HG02870 (cell line): ENCODE data around the gene EIPR1.

Experiments
- ATAC-seq: cut with Tn5 transposase; IDR thresholded peaks from one replicate; pipeline ENCODE4 v1.9.1; 2021; ENCODE audit warnings: mild to moderate bottlenecking, moderate library complexity; ENCODE audit not compliant: unreplicated experiment

EIPR1 gene

GRCh38 chr2:3377612-3378432 lies at the start of gene EIPR1:
Gene EIPR1, minus strand, starts transcription at chr2:3377818. Its CDS starts 129 bp downstream, at chr2:3377689.
- peak; percentile 74 for ATAC-seq

GRCh38 chr2:3427272-3427671 lies 49.7 kb upstream of the EIPR1 start:
- peak; percentile 88 for ATAC-seq

GRCh38 chr2:3426615-3427014 lies 49.0 kb upstream of the EIPR1 start:
- no peak for ATAC-seq

DNA sequence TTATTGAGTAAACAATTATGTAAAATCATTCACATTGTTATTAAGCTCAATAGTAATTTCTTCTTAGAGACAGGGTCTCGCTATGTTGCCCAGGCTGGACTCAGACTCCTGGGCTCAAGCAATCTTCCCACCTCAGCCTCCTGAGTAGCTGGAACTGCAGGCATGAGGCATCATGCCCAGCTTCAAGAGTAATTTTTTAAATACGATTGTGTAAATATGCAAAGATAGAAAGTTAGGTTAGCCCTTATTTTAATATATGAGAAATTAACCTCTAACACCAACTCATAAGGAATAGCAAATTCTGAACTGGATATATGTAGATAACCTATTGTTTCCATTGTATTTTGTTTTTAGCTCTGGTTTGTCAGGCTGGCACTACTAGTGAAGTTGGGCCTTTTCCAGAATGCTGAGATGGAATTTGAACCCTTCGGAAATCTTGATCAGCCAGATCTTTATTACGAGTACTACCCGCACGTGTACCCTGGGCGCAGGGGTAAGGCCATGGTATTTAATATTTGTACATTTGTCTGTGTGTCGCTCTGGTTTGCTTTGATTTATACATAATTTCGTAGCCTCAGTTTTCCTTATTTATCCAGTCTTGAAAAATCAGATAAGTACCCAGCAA lies 46.7 kb upstream of the EIPR1 start:
- no peak for ATAC-seq

DNA sequence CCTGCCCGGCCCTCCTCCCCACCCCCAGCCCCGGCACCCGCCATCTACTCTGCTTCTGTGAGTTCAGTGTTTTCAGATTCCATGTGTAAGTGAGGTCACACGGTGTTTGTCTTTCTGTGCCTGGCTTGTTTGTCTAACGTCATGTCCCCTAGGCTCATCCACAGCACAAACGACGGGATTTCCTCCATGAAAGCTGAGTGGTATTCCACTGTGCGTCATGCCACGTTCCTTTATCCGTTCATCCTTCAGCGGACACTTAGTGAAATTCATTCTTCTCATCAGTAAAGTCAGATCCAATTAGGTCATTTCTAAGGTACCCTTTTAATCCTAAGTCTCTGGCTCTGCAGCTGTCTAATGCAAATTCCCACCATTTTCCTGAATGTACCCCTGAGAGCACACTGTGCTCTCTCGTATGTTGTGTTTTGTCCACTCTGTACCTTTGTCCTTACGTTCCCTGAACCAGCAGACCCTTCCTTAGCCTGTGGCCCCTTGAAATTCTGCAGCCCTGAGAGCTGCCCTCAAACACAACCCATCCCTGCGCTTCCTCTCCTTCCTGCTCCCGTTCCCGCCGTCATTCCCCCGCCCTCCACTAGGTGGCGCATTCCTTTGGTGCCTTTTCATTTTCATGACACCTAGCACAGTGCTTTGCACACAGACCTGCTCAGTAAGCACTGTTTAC lies 46.0 kb upstream of the EIPR1 start:
- ATAC-seq = no peak

- peak; percentile 32 for ATAC-seq
These were observed 44.7 kb upstream of the EIPR1 start for GRCh38 chr2:3422161-3422779.

GRCh38 chr2:3421580-3421979 lies 44.0 kb upstream of the EIPR1 start:
- ATAC-seq = no peak

DNA sequence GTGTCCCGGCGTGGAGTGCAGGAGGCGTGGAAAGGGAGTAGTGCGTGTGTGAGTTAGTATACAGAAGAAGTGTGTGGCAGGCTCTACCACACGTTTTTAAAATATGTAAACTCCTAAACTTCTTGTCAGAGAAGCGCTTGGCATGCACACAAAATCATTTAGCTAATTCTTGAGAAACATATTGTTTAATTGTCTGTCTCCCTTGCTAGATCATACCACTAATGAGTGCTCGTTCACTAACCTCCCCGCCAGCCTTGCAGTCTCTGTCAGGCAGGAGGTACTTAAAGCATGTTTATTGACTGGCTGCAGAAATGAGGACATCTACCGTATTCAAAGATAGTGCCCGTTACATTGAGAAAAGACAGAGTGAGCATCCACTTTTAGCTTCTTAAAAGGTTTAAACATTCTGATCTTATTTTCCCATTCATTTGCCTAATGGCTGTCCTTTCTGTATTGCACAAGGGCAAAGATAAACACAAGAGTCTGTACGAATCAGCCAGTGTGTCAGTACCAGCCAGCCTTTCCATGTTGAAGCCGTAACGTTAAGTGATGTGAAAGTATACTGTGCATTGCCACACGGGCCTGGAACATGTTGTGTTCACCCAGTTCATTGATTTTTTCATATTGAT lies 43.3 kb upstream of the EIPR1 start:
- ATAC-seq = no peak

DNA sequence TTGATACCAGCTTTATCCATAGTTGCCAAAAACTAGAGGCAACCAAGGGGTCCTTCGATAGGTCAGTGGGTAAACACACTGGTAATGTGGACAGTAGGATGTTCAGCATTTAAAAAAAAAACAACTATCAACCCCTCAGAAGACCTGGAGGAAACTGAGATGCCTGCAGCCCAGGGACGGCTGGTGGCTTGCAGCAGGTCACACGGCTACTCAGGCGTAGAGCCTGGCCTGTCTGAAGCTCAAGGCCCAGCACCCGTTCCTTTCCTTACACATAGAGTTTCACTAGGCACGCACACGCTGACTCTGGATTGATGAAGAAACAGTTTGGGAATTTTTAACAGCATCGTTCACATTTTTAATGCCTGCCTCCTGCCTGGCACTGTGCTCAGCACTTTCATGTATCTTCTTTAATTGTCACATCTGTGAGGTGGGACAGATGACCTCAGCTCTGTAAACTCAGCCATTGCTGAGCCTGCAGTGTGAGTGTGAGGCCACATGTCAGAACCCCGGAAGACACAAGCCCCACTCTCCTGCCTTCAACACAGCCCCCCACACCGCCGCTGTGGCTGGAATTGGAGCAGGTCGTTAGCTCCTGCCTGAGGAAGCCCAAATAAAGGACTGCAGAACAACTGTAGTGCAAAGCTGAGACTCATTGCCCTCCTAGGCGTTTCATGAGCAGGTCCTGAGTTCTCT lies 42.6 kb upstream of the EIPR1 start:
- ATAC-seq = no peak

GRCh38 chr2:3418766-3419404 lies 41.3 kb upstream of the EIPR1 start:
- no peak for ATAC-seq

DNA sequence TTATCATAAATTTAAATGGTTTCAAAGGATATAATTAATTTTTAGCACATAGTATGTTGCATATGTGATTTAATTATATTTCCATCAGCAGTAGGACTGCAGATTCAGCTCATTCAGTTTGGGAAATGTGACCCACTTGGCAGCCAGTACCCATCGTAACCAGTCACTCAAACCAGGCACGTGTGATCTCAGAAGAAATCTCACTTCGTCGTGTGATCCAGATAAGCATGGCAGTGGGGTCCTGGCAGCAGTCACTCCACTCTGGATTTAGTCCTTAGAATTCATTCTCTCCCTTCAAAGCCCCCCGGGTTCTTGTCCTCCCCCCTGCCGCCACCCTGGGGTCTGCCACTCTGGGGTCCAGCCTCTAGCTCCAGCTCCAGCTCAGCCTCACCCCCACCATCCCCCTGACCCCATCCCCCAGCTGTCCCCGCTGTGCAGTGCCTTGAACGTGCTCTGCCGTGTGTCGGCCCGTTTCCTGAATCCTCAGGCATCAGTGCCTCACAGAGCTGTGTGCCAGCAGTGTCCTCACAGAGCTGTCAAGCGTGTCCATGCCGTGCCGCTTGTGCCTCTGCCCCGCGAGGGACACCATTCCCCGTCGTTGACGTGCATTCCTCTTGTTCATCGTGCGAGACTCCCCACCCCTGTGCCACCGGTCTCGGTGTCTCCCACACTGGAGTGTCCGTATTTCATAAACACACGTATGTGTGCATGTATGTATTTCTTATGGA lies 36.7 kb upstream of the EIPR1 start:
- ATAC-seq = no peak

- no peak for ATAC-seq
These were observed 36.1 kb upstream of the EIPR1 start for GRCh38 chr2:3413697-3414096.

GRCh38 chr2:3411103-3411502 lies 33.5 kb upstream of the EIPR1 start:
- no peak for ATAC-seq

DNA sequence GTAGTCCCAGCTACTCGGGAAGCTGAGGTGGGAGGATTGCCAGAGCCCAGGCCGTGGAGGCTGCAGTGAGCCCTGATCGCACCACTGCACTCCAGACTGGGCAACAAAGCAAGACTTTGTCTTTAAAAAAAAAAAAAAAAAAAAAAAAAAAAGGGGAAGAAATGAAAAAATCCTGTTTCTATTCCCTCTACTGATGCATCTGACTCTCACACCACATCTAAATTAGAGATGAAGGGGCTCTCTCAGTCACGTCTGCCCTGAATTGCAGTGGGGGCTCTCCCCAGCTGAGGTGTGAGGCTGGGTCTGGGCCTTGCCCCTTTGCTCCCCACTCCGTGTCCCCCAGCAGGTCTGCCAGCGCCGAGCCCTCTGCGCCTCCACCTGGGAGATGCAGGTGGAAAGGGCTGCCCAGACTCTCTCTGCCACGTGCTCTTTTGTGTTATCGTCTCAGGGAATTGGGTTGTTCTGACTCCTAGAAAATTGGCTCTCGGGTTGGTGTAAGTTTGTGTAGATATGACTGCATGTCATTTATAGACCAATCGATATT lies 32.1 kb upstream of the EIPR1 start:
- no peak for ATAC-seq

DNA sequence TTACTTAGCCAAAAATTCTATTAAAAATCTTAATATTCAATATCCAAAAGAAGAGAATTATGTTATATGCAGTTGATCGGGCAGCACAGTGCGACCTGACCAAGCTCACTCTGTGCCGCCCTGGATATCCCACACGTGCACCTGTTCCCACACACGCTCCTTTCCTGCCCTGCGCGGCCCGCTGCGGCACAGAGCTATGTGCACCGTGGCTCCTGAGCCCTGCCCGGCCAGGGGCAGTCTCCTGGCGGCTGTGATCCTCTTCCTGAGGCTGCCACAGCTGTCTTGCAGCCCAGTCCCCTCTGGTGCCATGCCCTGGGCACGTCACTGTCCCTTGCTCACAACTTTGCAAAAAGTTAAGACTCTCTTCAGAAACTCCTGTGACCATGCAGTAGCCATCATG lies 31.2 kb upstream of the EIPR1 start:
- ATAC-seq = no peak

GRCh38 chr2:3406501-3406900 lies 28.9 kb upstream of the EIPR1 start:
- ATAC-seq = no peak

GRCh38 chr2:3405876-3406275 lies 28.3 kb upstream of the EIPR1 start:
- ATAC-seq = no peak

DNA sequence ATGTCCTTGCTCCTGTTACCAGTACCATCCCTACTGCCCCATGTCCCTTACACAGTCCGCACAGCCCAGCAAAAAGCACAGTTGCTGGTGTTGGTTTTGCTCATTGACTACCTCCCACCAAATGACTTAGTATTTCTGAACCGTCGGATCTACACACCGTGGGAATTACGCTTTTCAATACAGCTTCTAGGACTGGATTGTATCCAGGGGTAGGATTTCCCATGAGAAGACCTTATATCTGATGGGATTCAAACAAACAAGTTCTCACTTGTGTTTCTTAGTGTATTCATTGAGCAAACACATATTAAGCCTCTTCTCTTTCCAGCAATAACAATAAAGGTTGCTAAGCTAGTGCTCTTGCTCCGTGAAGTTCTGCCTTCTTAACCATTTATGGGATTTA lies 27.7 kb upstream of the EIPR1 start:
- no peak for ATAC-seq

DNA sequence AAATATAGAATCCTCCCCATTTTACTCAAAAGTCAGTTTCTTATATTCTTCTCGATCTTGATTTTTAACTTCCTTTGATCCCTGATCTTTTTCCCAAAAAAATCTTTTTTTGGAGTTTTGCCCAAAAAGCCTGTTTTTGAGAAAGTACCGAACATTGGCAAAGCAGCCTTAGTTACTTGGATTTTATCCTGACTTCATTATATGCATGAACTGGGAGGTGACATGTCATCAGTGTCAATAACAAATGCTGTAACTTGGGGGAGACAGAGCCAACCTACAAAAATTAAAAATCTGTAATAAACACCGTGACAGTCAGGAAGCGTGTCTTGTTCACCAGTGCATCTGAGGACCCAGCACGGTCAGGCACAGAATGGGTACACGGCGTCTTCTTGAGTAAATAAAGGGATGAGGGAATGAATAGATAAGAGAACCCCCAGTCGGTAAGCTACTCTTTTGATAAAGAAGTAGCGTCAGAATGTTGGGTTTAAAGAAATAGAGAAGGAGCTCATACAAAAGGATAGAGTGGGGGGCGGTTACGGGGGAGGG lies 26.8 kb upstream of the EIPR1 start:
- no peak for ATAC-seq
